HFFc6 (cell line): Measurements from ENCODE around the gene RIBC2. TPM values are rescaled to one million over a fixed set of nuclear protein-coding genes. Genes with fewer than 3 reads are reported as not detected.
"Not testable (repeated sequence)": the region's sequence is repeated elsewhere in the genome, so short reads cannot be mapped to it uniquely, and the experiment has no call there.

ENCODE experiments used
- DNase-seq: peaks from one replicate; pipeline ENCODE4 v3.0.0-alpha.2; 2018
- H3K27ac Mint-ChIP-seq: 2 replicates; pipeline ENCODE4 v1.8.0; 2020; ENCODE audit warnings: mild to moderate bottlenecking, mixed read lengths
- H3K27me3 Mint-ChIP-seq: 2 replicates; pipeline ENCODE4 v1.8.0; 2021; ENCODE audit warnings: mild to moderate bottlenecking, moderate library complexity, mixed read lengths; ENCODE audit not compliant: insufficient read depth
- H3K36me3 Mint-ChIP-seq: 2 replicates; pipeline ENCODE4 v1.8.0; 2021; ENCODE audit warnings: low read depth, mixed read lengths
- H3K4me1 Mint-ChIP-seq: 2 replicates; pipeline ENCODE4 v1.8.0; 2020; ENCODE audit warnings: low read depth, mixed read lengths
- H3K4me3 Mint-ChIP-seq: 2 replicates; pipeline ENCODE4 v1.8.0; 2020; ENCODE audit warnings: mild to moderate bottlenecking, moderate library complexity, mixed read lengths
- H3K9me3 Mint-ChIP-seq: 2 replicates; pipeline ENCODE4 v1.8.0; 2020; ENCODE audit warnings: mild to moderate bottlenecking, mixed read lengths
- CTCF ChIP-seq: fragments of 200-600 bp; sonication (generic); IDR thresholded peaks from 2 replicates; pipeline ENCODE4 v1.5.0; 2021; ENCODE audit warnings: antibody characterized with exemption, mild to moderate bottlenecking
- total RNA-seq, 6 experiments: library from RNA; stranded (reverse); fragmentation: NEBNext Ultra II Directional; extraction: Animal tissue kit (Norgen Biotek cat#: 25700); gene quantifications; 2 replicates in 1 of 6; 3 replicates in 5 of 6; pipeline ENCODE4 v1.2.3, GENCODE V29; 2021

RIBC2 gene
- total RNA-seq, 6 experiments from 2014 or later: 1.0 to 3.7 (median 2.4) TPM

GRCh38 chr22:45444168-45444567, 30.7 kb downstream of the RIBC2 start:
- Mint-ChIP-seq H3K4me3 (no peak overlapping the region), H3K36me3 (peaks cover 4% of the 10 kb centered on the region; the same call in 1 of the 2 replicates), H3K4me1 (peaks cover 51% of the 10 kb centered on the region), H3K9me3 (no peaks in the 10 kb centered on the region), H3K27me3 (peaks cover 7% of the 10 kb centered on the region), H3K27ac (no peak overlapping the region)
- no peak for DNase-seq
- TF ChIP-seq CTCF: no peak

- no peak overlapping the region for H3K4me3 Mint-ChIP-seq
- no peak for TF ChIP-seq CTCF
- peaks cover 4% of the 10 kb centered on the region; the same call in 1 of the 2 replicates for H3K36me3 Mint-ChIP-seq
- H3K27me3 Mint-ChIP-seq: peaks cover 7% of the 10 kb centered on the region
- H3K27ac Mint-ChIP-seq: no peak overlapping the region
- peaks cover 52% of the 10 kb centered on the region for H3K4me1 Mint-ChIP-seq
- H3K9me3 Mint-ChIP-seq: no peaks in the 10 kb centered on the region
- DNase-seq: no peak
Measured at GRCh38 chr22:45445031-45445710, 31.7 kb downstream of the RIBC2 start.

- peaks cover 4% of the 10 kb centered on the region; the same call in 1 of the 2 replicates for H3K36me3 Mint-ChIP-seq
- no peak overlapping the region for H3K27ac Mint-ChIP-seq
- peak; percentile 47 for DNase-seq
- peaks cover 5% of the 10 kb centered on the region for H3K27me3 Mint-ChIP-seq
- H3K4me1 Mint-ChIP-seq: peaks cover 55% of the 10 kb centered on the region
- TF ChIP-seq CTCF: no peak
- H3K9me3 Mint-ChIP-seq: no peaks in the 10 kb centered on the region
- H3K4me3 Mint-ChIP-seq: no peak overlapping the region
Measured at GRCh38 chr22:45446216-45446615, 32.7 kb downstream of the RIBC2 start.

- H3K4me3 Mint-ChIP-seq, DNase-seq, H3K27ac Mint-ChIP-seq, H3K27me3 Mint-ChIP-seq, H3K9me3 Mint-ChIP-seq, H3K36me3 Mint-ChIP-seq: not testable (repeated sequence)
- peaks cover 55% of the 10 kb centered on the region for H3K4me1 Mint-ChIP-seq
Measured at GRCh38 chr22:45447596-45447995, 34.1 kb downstream of the RIBC2 start.

GRCh38 chr22:45448431-45448830, 34.9 kb downstream of the RIBC2 start:
- H3K27ac Mint-ChIP-seq: no peak overlapping the region
- peaks cover 61% of the 10 kb centered on the region for H3K4me1 Mint-ChIP-seq
- H3K9me3 Mint-ChIP-seq: no peaks in the 10 kb centered on the region
- DNase-seq: no peak
- no peak overlapping the region for H3K4me3 Mint-ChIP-seq
- TF ChIP-seq CTCF: no peak
- peaks cover 4% of the 10 kb centered on the region; the same call in 1 of the 2 replicates for H3K36me3 Mint-ChIP-seq
- H3K27me3 Mint-ChIP-seq: peaks cover 2% of the 10 kb centered on the region

- H3K4me3 Mint-ChIP-seq, H3K9me3 Mint-ChIP-seq, DNase-seq, H3K36me3 Mint-ChIP-seq, H3K27me3 Mint-ChIP-seq, H3K27ac Mint-ChIP-seq: not testable (repeated sequence)
- H3K4me1 Mint-ChIP-seq: peaks cover 61% of the 10 kb centered on the region
Measured at GRCh38 chr22:45449442-45449841, 35.9 kb downstream of the RIBC2 start.
